Neural progenitor cell (in vitro differentiated cells): ENCODE data around the gene UBAP1L. TPM values are rescaled to one million over a fixed set of nuclear protein-coding genes. Genes with fewer than 3 reads are reported as not detected.
A peak's percentile ranks its signal among the peaks of the same experiment; 100 is the strongest.

ENCODE experiments used
- DNase-seq: peaks from one replicate; pipeline ENCODE4 v3.0.0-alpha.2; 2016; ENCODE audit warnings: low spot score
- H2AFZ ChIP-seq: fragments of 200-600 bp; sonication (generic); replicated peaks from 2 replicates; pipeline ENCODE4 v1.6.1; 2016; ENCODE audit warnings: antibody characterized with exemption
- H3F3A ChIP-seq: fragments of 200-600 bp; sonication (generic); 2 replicates; pipeline ENCODE4 v1.6.1; 2016; ENCODE audit warnings: antibody characterized with exemption, low read depth
- H3K27ac ChIP-seq: fragments of 200-600 bp; sonication (generic); 2 replicates; pipeline ENCODE4 v1.5.1; 2016; ENCODE audit warnings: mild to moderate bottlenecking
- H3K27me3 ChIP-seq: fragments of 200-600 bp; sonication (generic); 2 replicates; pipeline ENCODE4 v1.6.1; 2016; ENCODE audit warnings: mild to moderate bottlenecking, moderate library complexity
- H3K36me3 ChIP-seq: fragments of 200-600 bp; sonication (generic); 2 replicates; pipeline ENCODE4 v1.5.1; 2016
- H3K4me1 ChIP-seq: fragments of 200-600 bp; sonication (generic); 2 replicates; pipeline ENCODE4 v1.6.1; 2016; ENCODE audit warnings: mixed run types
- H3K4me2 ChIP-seq: fragments of 200-600 bp; sonication (generic); 2 replicates; pipeline ENCODE4 v1.6.1; 2016
- H3K4me3 ChIP-seq: fragments of 200-600 bp; sonication (generic); 2 replicates; pipeline ENCODE4 v1.5.1; 2016
- H3K79me2 ChIP-seq: fragments of 200-600 bp; sonication (generic); 2 replicates; pipeline ENCODE4 v1.6.1; 2016; ENCODE audit warnings: low read depth
- H3K9ac ChIP-seq: fragments of 200-600 bp; sonication (generic); 2 replicates; pipeline ENCODE4 v1.6.1; 2016
- H3K9me3 ChIP-seq: fragments of 200-600 bp; sonication (generic); 2 replicates; pipeline ENCODE4 v1.5.1; 2016; ENCODE audit warnings: low read depth
- H4K20me1 ChIP-seq: fragments of 200-600 bp; sonication (generic); 2 replicates; pipeline ENCODE4 v1.6.1; 2016; ENCODE audit warnings: low read depth
- H3K27ac Mint-ChIP-seq: 3 replicates; pipeline ENCODE4 v1.8.0; 2021; ENCODE audit warnings: mixed read lengths
- H3K27me3 Mint-ChIP-seq: 2 replicates; pipeline ENCODE4 v1.8.0; 2022; ENCODE audit warnings: low read depth, mild to moderate bottlenecking, inconsistent platforms, moderate library complexity, mixed read lengths; ENCODE audit not compliant: insufficient read depth
- H3K36me3 Mint-ChIP-seq: 3 replicates; pipeline ENCODE4 v1.8.0; 2021; ENCODE audit warnings: mixed read lengths
- H3K4me1 Mint-ChIP-seq: 3 replicates; pipeline ENCODE4 v1.8.0; 2021; ENCODE audit warnings: mixed read lengths
- H3K4me3 Mint-ChIP-seq: 3 replicates; pipeline ENCODE4 v1.8.0; 2021; ENCODE audit warnings: mild to moderate bottlenecking, moderate library complexity, mixed read lengths
- H3K9me3 Mint-ChIP-seq: 3 replicates; pipeline ENCODE4 v1.8.0; 2020; ENCODE audit warnings: mixed read lengths
- EZH2 ChIP-seq: fragments of 200-600 bp; sonication (generic); IDR thresholded peaks from 2 replicates; pipeline ENCODE4 v1.6.1; 2017; ENCODE audit warnings: antibody characterized with exemption, mild to moderate bottlenecking, moderate library complexity
- EZH2phosphoT487 ChIP-seq: fragments of 200-600 bp; sonication (generic); IDR thresholded peaks from 2 replicates; pipeline ENCODE4 v1.6.1; 2017; ENCODE audit warnings: antibody characterized with exemption
- total RNA-seq: library from RNA; depleted of rRNA; stranded (reverse); fragments of >200 nt; gene quantifications from 2 replicates; pipeline ENCODE4 v1.2.3, GENCODE V29; 2015; ENCODE audit warnings: low replicate concordance
- TF ChIP-seq, protein P1 (sequence below): fragments of 200-600 bp; sonication (generic); IDR thresholded peaks from 2 replicates; pipeline ENCODE4 v1.5.1; 2017; ENCODE audit warnings: antibody characterized with exemption, mild to moderate bottlenecking

The UBAP1L gene
- total RNA-seq, 1 donor from 2014 or later = 0.39 TPM

DNA sequence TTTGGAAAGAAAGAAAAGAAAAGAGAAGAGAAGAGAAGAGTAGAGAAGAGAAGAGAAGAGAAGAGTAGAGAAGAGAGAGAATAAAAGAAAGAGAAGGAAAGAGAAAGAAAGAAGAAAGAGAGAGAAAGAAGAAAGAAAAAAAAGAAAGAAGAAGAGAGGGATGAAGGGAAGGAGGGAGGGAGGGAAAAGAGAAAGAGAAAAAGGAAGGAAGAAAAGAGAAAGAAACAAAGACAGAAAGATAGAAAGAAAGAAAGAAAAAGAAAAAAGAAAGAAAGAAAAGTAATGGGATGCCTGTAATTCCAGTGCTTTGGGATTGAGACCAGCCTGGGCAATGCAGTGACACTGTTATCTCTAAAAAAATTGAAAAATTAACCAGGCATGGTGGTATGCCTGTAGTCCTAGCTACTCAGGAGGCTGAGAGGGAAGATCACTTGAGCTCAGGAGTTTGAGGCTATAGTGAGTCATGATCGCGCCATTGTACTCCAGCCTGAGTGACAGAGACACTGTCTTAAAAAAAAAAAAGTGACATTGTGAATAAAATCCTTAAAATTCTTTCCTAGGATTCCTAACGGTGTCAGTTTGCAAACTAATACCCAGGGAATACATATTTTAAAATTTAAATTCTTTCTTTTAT is 48.9 kb downstream of the UBAP1L start:
- Mint-ChIP-seq H3K4me3 (no peak overlapping the region), H3K4me1 (peaks cover 29% of the 10 kb centered on the region), H3K27me3 (peaks cover 23% of the 10 kb centered on the region), H3K9me3 (peaks cover 4% of the 10 kb centered on the region), H3K27ac (no peak overlapping the region), H3K36me3 (no peaks in the 10 kb centered on the region)
- H3K4me2 ChIP-seq = peak overlapping the region; percentile 95
- H4K20me1 ChIP-seq = no peaks in the 10 kb centered on the region
- no peak overlapping the region for H3K9ac ChIP-seq
- H3K4me1 ChIP-seq = peaks cover 30% of the 10 kb centered on the region
- no peaks in the 10 kb centered on the region for H3K79me2 ChIP-seq
- TF ChIP-seq EZH2phosphoT487 (no peak), EZH2 (no peak)
- TF ChIP-seq, protein P1, sequence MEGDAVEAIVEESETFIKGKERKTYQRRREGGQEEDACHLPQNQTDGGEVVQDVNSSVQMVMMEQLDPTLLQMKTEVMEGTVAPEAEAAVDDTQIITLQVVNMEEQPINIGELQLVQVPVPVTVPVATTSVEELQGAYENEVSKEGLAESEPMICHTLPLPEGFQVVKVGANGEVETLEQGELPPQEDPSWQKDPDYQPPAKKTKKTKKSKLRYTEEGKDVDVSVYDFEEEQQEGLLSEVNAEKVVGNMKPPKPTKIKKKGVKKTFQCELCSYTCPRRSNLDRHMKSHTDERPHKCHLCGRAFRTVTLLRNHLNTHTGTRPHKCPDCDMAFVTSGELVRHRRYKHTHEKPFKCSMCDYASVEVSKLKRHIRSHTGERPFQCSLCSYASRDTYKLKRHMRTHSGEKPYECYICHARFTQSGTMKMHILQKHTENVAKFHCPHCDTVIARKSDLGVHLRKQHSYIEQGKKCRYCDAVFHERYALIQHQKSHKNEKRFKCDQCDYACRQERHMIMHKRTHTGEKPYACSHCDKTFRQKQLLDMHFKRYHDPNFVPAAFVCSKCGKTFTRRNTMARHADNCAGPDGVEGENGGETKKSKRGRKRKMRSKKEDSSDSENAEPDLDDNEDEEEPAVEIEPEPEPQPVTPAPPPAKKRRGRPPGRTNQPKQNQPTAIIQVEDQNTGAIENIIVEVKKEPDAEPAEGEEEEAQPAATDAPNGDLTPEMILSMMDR = no peak
- peaks cover 30% of the 10 kb centered on the region for H3K27me3 ChIP-seq
- H3K36me3 ChIP-seq = no peaks in the 10 kb centered on the region
- no peak overlapping the region for H2AFZ ChIP-seq
- DNase-seq = peak; percentile 30
- H3K27ac ChIP-seq = no peak overlapping the region
- no peaks in the 10 kb centered on the region for H3K9me3 ChIP-seq
- H3K4me3 ChIP-seq = peak overlapping the region; percentile 51
- peaks cover 37% of the 10 kb centered on the region for H3F3A ChIP-seq

DNA sequence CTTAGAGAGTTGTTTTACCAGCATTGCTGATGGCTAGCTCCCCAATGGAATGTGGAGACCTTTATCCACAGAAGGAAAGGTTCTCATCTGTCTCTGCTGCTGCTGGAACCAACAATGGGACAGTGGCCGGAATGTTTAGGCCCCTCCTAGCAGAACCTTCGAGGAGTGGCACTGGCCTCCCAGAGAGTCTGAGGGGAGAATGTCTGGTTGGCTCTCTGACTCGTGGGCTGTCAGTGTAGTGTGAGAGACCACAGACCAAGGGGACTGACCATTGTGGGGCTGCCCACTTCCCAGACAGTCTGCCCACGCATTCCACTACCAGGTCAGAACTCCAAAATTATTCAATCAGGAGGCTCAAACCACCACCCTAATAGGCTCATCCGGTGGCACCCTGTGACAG is 52.3 kb downstream of the UBAP1L start:
- Histone ChIP-seq H3K27me3 (peaks cover 10% of the 10 kb centered on the region), H3K4me3 (no peak overlapping the region), H3K79me2 (no peaks in the 10 kb centered on the region), H3K4me2 (no peak overlapping the region), H3K9ac (no peak overlapping the region), H3K36me3 (no peaks in the 10 kb centered on the region), H3K9me3 (no peaks in the 10 kb centered on the region), H3K4me1 (peaks cover 27% of the 10 kb centered on the region), H3F3A (peaks cover 26% of the 10 kb centered on the region), H4K20me1 (no peaks in the 10 kb centered on the region), H3K27ac (no peak overlapping the region), H2AFZ (no peak overlapping the region)
- Mint-ChIP-seq H3K4me1 (peaks cover 19% of the 10 kb centered on the region), H3K4me3 (no peak overlapping the region), H3K36me3 (no peaks in the 10 kb centered on the region), H3K27ac (no peak overlapping the region), H3K27me3 (peaks cover 13% of the 10 kb centered on the region), H3K9me3 (peaks cover 4% of the 10 kb centered on the region)
- no peak for DNase-seq
- TF ChIP-seq, protein P1 = no peak
- no peak for TF ChIP-seq EZH2phosphoT487
- no peak for TF ChIP-seq EZH2

DNA sequence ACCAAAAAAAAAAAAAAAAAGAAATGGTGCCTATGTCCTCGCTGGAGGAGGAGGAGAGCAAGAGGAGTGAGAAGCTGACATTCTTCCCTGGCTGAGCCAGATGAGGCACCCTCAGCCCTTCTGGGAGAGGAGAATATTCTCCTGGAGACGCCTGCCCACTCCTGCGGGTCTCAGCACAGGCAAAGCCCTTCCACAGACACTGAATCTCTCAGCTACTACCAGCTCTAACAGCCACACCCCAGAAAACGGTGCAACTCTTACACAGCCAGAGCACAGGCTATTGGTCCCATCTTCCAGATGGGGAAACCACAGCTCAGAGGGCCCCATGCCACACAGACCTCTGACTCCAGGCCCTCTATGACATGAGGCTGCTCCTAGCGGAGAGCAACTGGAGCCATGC is 52.9 kb downstream of the UBAP1L start:
- Histone ChIP-seq H2AFZ (no peak overlapping the region), H4K20me1 (no peaks in the 10 kb centered on the region), H3K27ac (no peak overlapping the region), H3K9me3 (no peaks in the 10 kb centered on the region), H3K79me2 (no peaks in the 10 kb centered on the region), H3K4me1 (peaks cover 20% of the 10 kb centered on the region), H3K4me2 (no peak overlapping the region), H3K27me3 (peaks cover 4% of the 10 kb centered on the region), H3F3A (peaks cover 19% of the 10 kb centered on the region), H3K36me3 (no peaks in the 10 kb centered on the region), H3K4me3 (no peak overlapping the region), H3K9ac (no peak overlapping the region)
- Mint-ChIP-seq H3K4me1 (peaks cover 18% of the 10 kb centered on the region), H3K4me3 (no peak overlapping the region), H3K27me3 (peaks cover 12% of the 10 kb centered on the region), H3K27ac (no peak overlapping the region), H3K9me3 (peaks cover 4% of the 10 kb centered on the region), H3K36me3 (no peaks in the 10 kb centered on the region)
- TF ChIP-seq EZH2phosphoT487 (no peak), EZH2 (no peak)
- TF ChIP-seq, protein P1 = no peak
- no peak for DNase-seq
